ENCODE data around the gene ITGB1.

- no peak for TF ChIP-seq CTCF (IDR thresholded peaks at IDR 0.05; ENCODE audit: low read length)
- no peak for TF ChIP-seq EZH2 (IDR thresholded peaks at IDR 0.05; ENCODE audit: borderline replicate concordance, low read length)
Observed at GRCh38 chr10:32937911-32938424, 20.1 kb downstream of the ITGB1 start.

Data from OCI-LY1 (cell line).